Right lobe of liver (tissue), 4 donors: ENCODE measurements around the gene RAP1A.

ENCODE experiments used
- POLR2A ChIP-seq: fragments of 450-650 bp; IDR thresholded peaks from one replicate; pipeline ENCODE4 v1.6.1; 2017; ENCODE audit warnings: antibody characterized with exemption, mild to moderate bottlenecking
- TF ChIP-seq, protein P1 (sequence below), 4 donors: fragments of 200-600 bp in 3 of 4; fragments of 450-650 bp in 1 of 4; IDR thresholded peaks; one replicate each; pipeline versions ENCODE4 v1.5.1 to v1.8.0; 2016 to 2022; ENCODE audit warnings: antibody characterized with exemption in 4 of 4, mild to moderate bottlenecking in 2 of 4
- donor health status: DM: no; HTN: no; CAD: no.
- donor health status: DM: no; HTN: no; CAD: no.
- donor health status: DM: no; HTN: yes; CAD: no.

DNA sequence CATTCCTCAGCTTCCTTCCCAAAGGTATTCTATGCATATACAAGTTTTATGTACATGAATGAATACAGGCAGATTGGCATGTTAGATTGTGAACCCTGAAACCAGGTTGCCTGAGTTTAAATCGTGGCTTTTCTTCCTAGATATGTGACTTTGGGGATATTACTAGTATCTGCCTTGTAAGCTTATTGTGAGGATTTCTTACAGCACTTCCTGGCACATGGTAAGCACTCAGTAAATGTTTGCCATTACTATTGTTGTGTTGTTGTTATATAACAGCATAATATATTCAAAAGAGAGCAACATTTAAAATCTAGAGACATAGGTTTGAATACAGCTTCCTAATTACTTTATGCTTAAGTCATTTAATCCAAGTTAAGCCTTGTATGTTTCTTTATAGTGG is 45.1 kb downstream of the RAP1A start:
- TF ChIP-seq, protein P1, sequence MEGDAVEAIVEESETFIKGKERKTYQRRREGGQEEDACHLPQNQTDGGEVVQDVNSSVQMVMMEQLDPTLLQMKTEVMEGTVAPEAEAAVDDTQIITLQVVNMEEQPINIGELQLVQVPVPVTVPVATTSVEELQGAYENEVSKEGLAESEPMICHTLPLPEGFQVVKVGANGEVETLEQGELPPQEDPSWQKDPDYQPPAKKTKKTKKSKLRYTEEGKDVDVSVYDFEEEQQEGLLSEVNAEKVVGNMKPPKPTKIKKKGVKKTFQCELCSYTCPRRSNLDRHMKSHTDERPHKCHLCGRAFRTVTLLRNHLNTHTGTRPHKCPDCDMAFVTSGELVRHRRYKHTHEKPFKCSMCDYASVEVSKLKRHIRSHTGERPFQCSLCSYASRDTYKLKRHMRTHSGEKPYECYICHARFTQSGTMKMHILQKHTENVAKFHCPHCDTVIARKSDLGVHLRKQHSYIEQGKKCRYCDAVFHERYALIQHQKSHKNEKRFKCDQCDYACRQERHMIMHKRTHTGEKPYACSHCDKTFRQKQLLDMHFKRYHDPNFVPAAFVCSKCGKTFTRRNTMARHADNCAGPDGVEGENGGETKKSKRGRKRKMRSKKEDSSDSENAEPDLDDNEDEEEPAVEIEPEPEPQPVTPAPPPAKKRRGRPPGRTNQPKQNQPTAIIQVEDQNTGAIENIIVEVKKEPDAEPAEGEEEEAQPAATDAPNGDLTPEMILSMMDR (IDR thresholded peaks at IDR 0.05) = no peak
- no peak for TF ChIP-seq POLR2A
